Epithelial cell of esophagus (primary cell): ENCODE data around the gene GAPDHS.
A peak's percentile ranks its signal among the peaks of the same experiment; 100 is the strongest.

Experiments
- DNase-seq: peaks from one replicate; pipeline ENCODE4 v3.0.0; 2010; ENCODE audit warnings: low read depth
- H3K4me3 ChIP-seq: 2 replicates; pipeline ENCODE4 v1.5.1; 2011; ENCODE audit warnings: mild to moderate bottlenecking, low read length, control low read depth
- CTCF ChIP-seq: IDR thresholded peaks from 2 replicates; pipeline ENCODE4 v1.5.1; 2011; ENCODE audit warnings: low read depth, mild to moderate bottlenecking, low read length, control low read depth, inconsistent platforms; ENCODE audit not compliant: insufficient read depth; ENCODE audit errors: missing control alignments

Gene GAPDHS

GRCh38 chr19:35500611-35501010, 32.6 kb upstream of the GAPDHS start:
- DNase-seq, result no peak
- peak overlapping the region; percentile 41 for H3K4me3 ChIP-seq
- TF ChIP-seq CTCF, result no peak

- H3K4me3 ChIP-seq, result peak overlapping the region; percentile 41
- DNase-seq, result no peak
- no peak for TF ChIP-seq CTCF
These were observed 31.6 kb upstream of the GAPDHS start for GRCh38 chr19:35501684-35502083.

DNA sequence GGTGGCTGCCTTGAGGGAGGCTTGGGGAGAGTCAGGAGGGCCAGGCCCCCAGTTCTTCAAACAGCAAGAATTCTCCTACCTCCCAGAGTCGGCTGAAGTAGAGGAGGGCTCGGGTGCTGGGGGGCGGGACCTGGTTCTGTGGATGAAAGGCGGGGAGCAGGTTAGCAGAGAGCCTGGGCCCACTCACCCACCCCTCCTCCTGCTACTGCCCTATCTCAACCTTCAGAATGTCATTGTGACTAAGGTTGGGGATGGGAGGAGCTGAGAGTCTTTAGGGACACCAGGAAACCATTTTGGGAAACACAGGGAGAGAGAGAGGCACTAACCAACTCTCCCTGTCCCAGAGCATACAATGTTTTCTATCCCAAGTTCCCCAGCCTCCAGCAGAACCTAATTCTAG, 30.5 kb upstream of the GAPDHS start:
- no peak for TF ChIP-seq CTCF
- DNase-seq, result no peak
- no peak overlapping the region for H3K4me3 ChIP-seq

- no peak for DNase-seq
- no peak overlapping the region for H3K4me3 ChIP-seq
- TF ChIP-seq CTCF, result no peak
These were observed 27.2 kb upstream of the GAPDHS start for GRCh38 chr19:35506011-35506410.

GRCh38 chr19:35507561-35507960, 25.7 kb upstream of the GAPDHS start:
- no peak for TF ChIP-seq CTCF
- no peak overlapping the region for H3K4me3 ChIP-seq
- no peak for DNase-seq

DNA sequence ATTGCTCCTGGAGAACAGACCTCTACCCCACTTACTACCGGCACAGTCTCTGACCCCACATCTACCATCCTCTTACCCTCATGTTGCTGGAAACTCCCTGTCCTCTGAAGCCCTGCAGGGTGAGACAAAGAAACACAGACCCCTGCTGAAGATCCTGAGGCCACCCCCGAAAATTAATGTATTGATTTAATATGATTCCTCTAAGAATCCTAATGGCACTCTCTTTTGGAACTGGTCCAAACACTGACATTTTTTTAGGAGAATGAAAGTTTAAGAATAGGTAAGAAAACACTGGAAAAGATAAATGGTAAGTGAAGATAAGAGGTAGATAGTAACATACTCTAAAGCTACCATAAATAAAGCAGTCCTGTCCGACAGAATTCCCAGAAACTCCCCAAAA, 25.1 kb upstream of the GAPDHS start:
- no peak overlapping the region for H3K4me3 ChIP-seq
- DNase-seq, result no peak
- no peak for TF ChIP-seq CTCF

- no peak for TF ChIP-seq CTCF
- peak overlapping the region; percentile 64 for H3K4me3 ChIP-seq
- DNase-seq, result peak; percentile 89
These were observed 24.1 kb upstream of the GAPDHS start for GRCh38 chr19:35509018-35509652.
